Liver (tissue), 9 donors: Measurements from ENCODE around the gene DGKD. TPM values are rescaled to one million over a fixed set of nuclear protein-coding genes. Genes with fewer than 3 reads are reported as not detected.

Experiments used
- DNase-seq: peaks from one replicate; pipeline ENCODE4 v3.0.0-alpha.2; 2017; ENCODE audit warnings: low spot score
- H3K27ac ChIP-seq, 2 donors: one replicate each; pipeline ENCODE4 v1.7.0; 2013; ENCODE audit warnings: inconsistent platforms in 2 of 2, low read length in 2 of 2, control low read depth in 1 of 2, low read depth in 1 of 2, mild to moderate bottlenecking in 1 of 2
- H3K27me3 ChIP-seq, 4 donors: one replicate each; pipeline versions ENCODE4 v1.6.1 to v1.7.0; 2013; ENCODE audit warnings: low read length in 3 of 4, inconsistent platforms in 1 of 4, mild to moderate bottlenecking in 1 of 4, moderate library complexity in 1 of 4; ENCODE audit not compliant: control insufficient read depth in 4 of 4, insufficient read depth in 4 of 4
- H3K36me3 ChIP-seq, 4 donors: one replicate each; pipeline versions ENCODE4 v1.6.1 to v1.7.0; 2013; ENCODE audit warnings: low read length in 3 of 4, mild to moderate bottlenecking in 3 of 4, low read depth in 1 of 4, moderate library complexity in 1 of 4; ENCODE audit not compliant: control insufficient read depth in 4 of 4, insufficient read depth in 3 of 4
- H3K4me1 ChIP-seq, 4 donors: one replicate each; pipeline versions ENCODE4 v1.6.1 to v1.7.0; 2013; ENCODE audit warnings: low read length in 3 of 4, mild to moderate bottlenecking in 3 of 4, moderate library complexity in 1 of 4; ENCODE audit not compliant: control insufficient read depth in 4 of 4, insufficient read depth in 4 of 4
- H3K4me3 ChIP-seq, 3 donors: one replicate each; pipeline versions ENCODE4 v1.6.1 to v1.7.0; 2013; ENCODE audit warnings: low read length in 3 of 3, control low read depth in 1 of 3, low read depth in 1 of 3, mild to moderate bottlenecking in 1 of 3
- H3K9ac ChIP-seq, 2 donors: one replicate each; pipeline ENCODE4 v1.7.0; 2013; ENCODE audit warnings: low read length in 2 of 2, mild to moderate bottlenecking in 2 of 2, moderate library complexity in 2 of 2, control low read depth in 1 of 2, low read depth in 1 of 2
- H3K9me3 ChIP-seq, 4 donors: one replicate each; pipeline versions ENCODE4 v1.6.1 to v1.7.0; 2013; ENCODE audit warnings: low read length in 3 of 4; ENCODE audit not compliant: control insufficient read depth in 4 of 4
- EGR1 ChIP-seq, 2 donors: IDR thresholded peaks; 2 replicates each; pipeline ENCODE4 v1.6.1; 2016 to 2018; ENCODE audit warnings: antibody characterized with exemption in 2 of 2, low read depth in 2 of 2
- FOXA1 ChIP-seq: IDR thresholded peaks from 2 replicates; pipeline ENCODE4 v1.6.1; 2016; ENCODE audit warnings: antibody characterized with exemption
- FOXA2 ChIP-seq: IDR thresholded peaks from 2 replicates; pipeline ENCODE4 v1.6.1; 2016; ENCODE audit warnings: antibody characterized with exemption
- GABPA ChIP-seq, 2 donors: IDR thresholded peaks in 1 of 2; conservative IDR thresholded peaks in 1 of 2; 2 replicates each; pipeline ENCODE4 v1.6.1; 2016; ENCODE audit warnings: antibody characterized with exemption in 2 of 2, mild to moderate bottlenecking in 1 of 2, moderate library complexity in 1 of 2
- HNF4A ChIP-seq, 2 donors: conservative IDR thresholded peaks; 2 replicates each; pipeline ENCODE4 v1.6.1; 2016; ENCODE audit warnings: antibody characterized with exemption in 2 of 2, mild to moderate bottlenecking in 2 of 2
- HNF4G ChIP-seq: IDR thresholded peaks from 2 replicates; pipeline ENCODE4 v1.6.1; 2016; ENCODE audit warnings: antibody characterized with exemption
- JUND ChIP-seq, 2 donors: IDR thresholded peaks; 2 replicates each; pipeline ENCODE4 v1.6.1; 2016; ENCODE audit warnings: antibody characterized with exemption in 2 of 2
- NR2F2 ChIP-seq: IDR thresholded peaks from 2 replicates; pipeline ENCODE4 v1.6.1; 2016; ENCODE audit warnings: antibody characterized with exemption
- RAD21 ChIP-seq, 2 donors: IDR thresholded peaks; 2 replicates each; pipeline ENCODE4 v1.6.1; 2016; ENCODE audit warnings: antibody characterized with exemption in 2 of 2, mild to moderate bottlenecking in 2 of 2
- RXRA ChIP-seq, 2 donors: IDR thresholded peaks; 2 replicates each; pipeline ENCODE4 v1.6.1; 2017 to 2018; ENCODE audit warnings: antibody characterized with exemption in 2 of 2, mild to moderate bottlenecking in 1 of 2
- SP1 ChIP-seq: IDR thresholded peaks from 2 replicates; pipeline ENCODE4 v1.6.1; 2018; ENCODE audit warnings: antibody characterized with exemption, mild to moderate bottlenecking
- TAF1 ChIP-seq: conservative IDR thresholded peaks from 2 replicates; pipeline ENCODE4 v1.6.1; 2016; ENCODE audit warnings: antibody characterized with exemption, mild to moderate bottlenecking
- YY1 ChIP-seq: IDR thresholded peaks from 2 replicates; pipeline ENCODE4 v1.6.1; 2016; ENCODE audit warnings: antibody characterized with exemption, mild to moderate bottlenecking
- WGBS: extraction: QIAGEN DNeasy Blood & Tissue Kit; methylation state at CpG from one replicate; pipeline ENCODE4 v1.1.7; 2013; 5-methylcytosine and 5-hydroxymethylcytosine counted together
- polyA plus RNA-seq, 2 donors: library from polyadenylated mRNA; stranded (reverse) in 1 of 2; unstranded in 1 of 2; fragments of 200-250 nt in 1 of 2; fragments of >200 nt in 1 of 2; fragmentation: Nextera tagmentation in 1 of 2; extraction: Ambion mirVana in 1 of 2; gene quantifications; one replicate each; pipeline versions ENCODE4 v1.2.1 to v1.2.3, GENCODE V29; 2013 to 2015
- total RNA-seq, 2 donors: library from RNA; depleted of rRNA; stranded (reverse); fragments of >200 nt; gene quantifications; one replicate each; pipeline ENCODE4 v1.2.3, GENCODE V29; 2014
- TF ChIP-seq, protein P1 (sequence below): IDR thresholded peaks from 2 replicates; pipeline ENCODE4 v1.6.1; 2016; ENCODE audit warnings: antibody characterized with exemption
- TF ChIP-seq, protein P2 (sequence below): fragments of 150-350 bp; IDR thresholded peaks from 2 replicates; pipeline ENCODE4 v1.5.1; 2017; ENCODE audit warnings: improper control_type of control experiment, low read depth, low read length; ENCODE audit not compliant: missing input control
- TF ChIP-seq, protein P3 (sequence below): IDR thresholded peaks from 2 replicates; pipeline ENCODE4 v1.6.1; 2016; ENCODE audit warnings: antibody characterized with exemption, mild to moderate bottlenecking
- TF ChIP-seq, protein P4 (sequence below): IDR thresholded peaks from 2 replicates; pipeline ENCODE4 v1.6.1; 2016; ENCODE audit warnings: antibody characterized with exemption
- TF ChIP-seq, protein P5 (sequence below): IDR thresholded peaks from 2 replicates; pipeline ENCODE4 v1.6.1; 2016; ENCODE audit warnings: antibody characterized with exemption
- donor health status: healthy.
- donor health status: healthy.
- donor health status: healthy.
- donor health status: healthy.
- donor health status: healthy.

Gene DGKD
- total and polyA plus RNA-seq, 4 donors, result 4.8 to 16.4 (median 8.2) TPM

DNA sequence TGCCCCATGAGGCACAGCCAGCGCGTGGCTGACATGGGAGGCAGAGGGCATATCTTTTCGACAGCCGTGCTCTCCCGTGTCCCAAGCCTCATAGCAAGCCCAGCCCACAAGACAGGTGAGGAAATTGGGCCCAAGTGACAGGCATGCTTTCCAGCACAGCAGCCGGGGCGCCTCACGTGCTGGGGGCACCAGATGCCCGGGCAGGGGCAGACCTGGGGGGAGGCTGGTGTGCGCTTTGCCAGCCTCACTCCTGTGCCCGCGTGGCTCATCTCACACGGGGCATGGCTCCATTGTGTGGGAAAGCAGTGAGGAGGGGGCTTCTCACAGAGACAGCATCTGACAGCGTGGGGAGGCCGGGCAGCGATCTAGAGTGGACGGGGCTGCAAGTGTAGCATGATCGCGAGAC lies 119.1 kb downstream of the DGKD start:
- Histone ChIP-seq H3K27me3 (no peaks in the 10 kb centered on the region), H3K36me3 (peaks cover 2 to 56% (median 15%) of the 10 kb centered on the region in 4 donors), H3K4me1 (no peaks in the 10 kb centered on the region), H3K9me3 (no peaks in the 10 kb centered on the region), H3K9ac (no peak overlapping the region), H3K27ac (no peak overlapping the region), H3K4me3 (no peak overlapping the region)
- DNase-seq, result no peak
- 96% methylated on average over 19 of the region's 19 CpGs for WGBS
- TF ChIP-seq YY1 (no peak), HNF4A (conservative IDR thresholded peaks at IDR 0.05) (no peak), FOXA1 (no peak), RAD21 (IDR thresholded peaks at IDR 0.05) (no peak), JUND (IDR thresholded peaks at IDR 0.05) (no peak), TAF1 (no peak), NR2F2 (no peak)
- TF ChIP-seq, protein P1, sequence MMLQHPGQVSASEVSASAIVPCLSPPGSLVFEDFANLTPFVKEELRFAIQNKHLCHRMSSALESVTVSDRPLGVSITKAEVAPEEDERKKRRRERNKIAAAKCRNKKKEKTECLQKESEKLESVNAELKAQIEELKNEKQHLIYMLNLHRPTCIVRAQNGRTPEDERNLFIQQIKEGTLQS, result no peak
- TF ChIP-seq, protein P2, sequence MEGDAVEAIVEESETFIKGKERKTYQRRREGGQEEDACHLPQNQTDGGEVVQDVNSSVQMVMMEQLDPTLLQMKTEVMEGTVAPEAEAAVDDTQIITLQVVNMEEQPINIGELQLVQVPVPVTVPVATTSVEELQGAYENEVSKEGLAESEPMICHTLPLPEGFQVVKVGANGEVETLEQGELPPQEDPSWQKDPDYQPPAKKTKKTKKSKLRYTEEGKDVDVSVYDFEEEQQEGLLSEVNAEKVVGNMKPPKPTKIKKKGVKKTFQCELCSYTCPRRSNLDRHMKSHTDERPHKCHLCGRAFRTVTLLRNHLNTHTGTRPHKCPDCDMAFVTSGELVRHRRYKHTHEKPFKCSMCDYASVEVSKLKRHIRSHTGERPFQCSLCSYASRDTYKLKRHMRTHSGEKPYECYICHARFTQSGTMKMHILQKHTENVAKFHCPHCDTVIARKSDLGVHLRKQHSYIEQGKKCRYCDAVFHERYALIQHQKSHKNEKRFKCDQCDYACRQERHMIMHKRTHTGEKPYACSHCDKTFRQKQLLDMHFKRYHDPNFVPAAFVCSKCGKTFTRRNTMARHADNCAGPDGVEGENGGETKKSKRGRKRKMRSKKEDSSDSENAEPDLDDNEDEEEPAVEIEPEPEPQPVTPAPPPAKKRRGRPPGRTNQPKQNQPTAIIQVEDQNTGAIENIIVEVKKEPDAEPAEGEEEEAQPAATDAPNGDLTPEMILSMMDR, result no peak

DNA sequence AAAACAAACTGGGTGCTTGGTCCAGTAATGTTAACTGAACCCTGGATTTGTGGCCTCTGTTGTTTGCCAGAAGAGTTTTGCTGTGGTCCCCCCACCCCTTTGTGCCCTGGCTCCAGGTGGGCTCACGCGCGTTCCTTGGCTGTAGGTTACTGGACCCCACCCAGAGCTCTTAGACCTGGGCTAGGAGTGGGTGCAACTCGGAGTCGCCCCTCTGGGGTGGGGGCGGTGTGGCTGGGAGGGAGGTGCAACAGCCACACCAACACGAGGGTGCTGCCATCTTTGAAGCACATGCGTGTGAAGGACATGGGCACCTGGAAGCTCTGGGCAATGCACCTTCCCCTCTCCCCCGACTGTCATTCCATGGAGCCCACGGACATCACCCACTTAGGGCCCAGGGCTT lies 119.6 kb downstream of the DGKD start:
- no peak for DNase-seq

More for the DNA sequence above, 119.6 kb downstream of the DGKD start:
- Histone ChIP-seq H3K9me3 (no peaks in the 10 kb centered on the region), H3K4me1 (no peaks in the 10 kb centered on the region), H3K27ac (no peak overlapping the region), H3K4me3 (no peak overlapping the region), H3K9ac (no peak overlapping the region), H3K27me3 (no peaks in the 10 kb centered on the region), H3K36me3 (peaks cover 0 to 56% (median 16%) of the 10 kb centered on the region in 4 donors)
- TF ChIP-seq JUND (IDR thresholded peaks at IDR 0.05), result no peak
- TF ChIP-seq, protein P3, sequence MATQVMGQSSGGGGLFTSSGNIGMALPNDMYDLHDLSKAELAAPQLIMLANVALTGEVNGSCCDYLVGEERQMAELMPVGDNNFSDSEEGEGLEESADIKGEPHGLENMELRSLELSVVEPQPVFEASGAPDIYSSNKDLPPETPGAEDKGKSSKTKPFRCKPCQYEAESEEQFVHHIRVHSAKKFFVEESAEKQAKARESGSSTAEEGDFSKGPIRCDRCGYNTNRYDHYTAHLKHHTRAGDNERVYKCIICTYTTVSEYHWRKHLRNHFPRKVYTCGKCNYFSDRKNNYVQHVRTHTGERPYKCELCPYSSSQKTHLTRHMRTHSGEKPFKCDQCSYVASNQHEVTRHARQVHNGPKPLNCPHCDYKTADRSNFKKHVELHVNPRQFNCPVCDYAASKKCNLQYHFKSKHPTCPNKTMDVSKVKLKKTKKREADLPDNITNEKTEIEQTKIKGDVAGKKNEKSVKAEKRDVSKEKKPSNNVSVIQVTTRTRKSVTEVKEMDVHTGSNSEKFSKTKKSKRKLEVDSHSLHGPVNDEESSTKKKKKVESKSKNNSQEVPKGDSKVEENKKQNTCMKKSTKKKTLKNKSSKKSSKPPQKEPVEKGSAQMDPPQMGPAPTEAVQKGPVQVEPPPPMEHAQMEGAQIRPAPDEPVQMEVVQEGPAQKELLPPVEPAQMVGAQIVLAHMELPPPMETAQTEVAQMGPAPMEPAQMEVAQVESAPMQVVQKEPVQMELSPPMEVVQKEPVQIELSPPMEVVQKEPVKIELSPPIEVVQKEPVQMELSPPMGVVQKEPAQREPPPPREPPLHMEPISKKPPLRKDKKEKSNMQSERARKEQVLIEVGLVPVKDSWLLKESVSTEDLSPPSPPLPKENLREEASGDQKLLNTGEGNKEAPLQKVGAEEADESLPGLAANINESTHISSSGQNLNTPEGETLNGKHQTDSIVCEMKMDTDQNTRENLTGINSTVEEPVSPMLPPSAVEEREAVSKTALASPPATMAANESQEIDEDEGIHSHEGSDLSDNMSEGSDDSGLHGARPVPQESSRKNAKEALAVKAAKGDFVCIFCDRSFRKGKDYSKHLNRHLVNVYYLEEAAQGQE, result no peak
- TF ChIP-seq RAD21 (IDR thresholded peaks at IDR 0.05), result no peak
- TF ChIP-seq YY1, result no peak
- no peak for TF ChIP-seq SP1
- TF ChIP-seq, protein P1, result no peak
- TF ChIP-seq, protein P4, sequence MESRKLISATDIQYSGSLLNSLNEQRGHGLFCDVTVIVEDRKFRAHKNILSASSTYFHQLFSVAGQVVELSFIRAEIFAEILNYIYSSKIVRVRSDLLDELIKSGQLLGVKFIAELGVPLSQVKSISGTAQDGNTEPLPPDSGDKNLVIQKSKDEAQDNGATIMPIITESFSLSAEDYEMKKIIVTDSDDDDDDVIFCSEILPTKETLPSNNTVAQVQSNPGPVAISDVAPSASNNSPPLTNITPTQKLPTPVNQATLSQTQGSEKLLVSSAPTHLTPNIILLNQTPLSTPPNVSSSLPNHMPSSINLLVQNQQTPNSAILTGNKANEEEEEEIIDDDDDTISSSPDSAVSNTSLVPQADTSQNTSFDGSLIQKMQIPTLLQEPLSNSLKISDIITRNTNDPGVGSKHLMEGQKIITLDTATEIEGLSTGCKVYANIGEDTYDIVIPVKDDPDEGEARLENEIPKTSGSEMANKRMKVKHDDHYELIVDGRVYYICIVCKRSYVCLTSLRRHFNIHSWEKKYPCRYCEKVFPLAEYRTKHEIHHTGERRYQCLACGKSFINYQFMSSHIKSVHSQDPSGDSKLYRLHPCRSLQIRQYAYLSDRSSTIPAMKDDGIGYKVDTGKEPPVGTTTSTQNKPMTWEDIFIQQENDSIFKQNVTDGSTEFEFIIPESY, result no peak
- TF ChIP-seq NR2F2, result no peak
- TF ChIP-seq RXRA (IDR thresholded peaks at IDR 0.05), result no peak
- no peak for TF ChIP-seq FOXA2
- no peak for TF ChIP-seq EGR1 (IDR thresholded peaks at IDR 0.05; ENCODE audit: low read depth in 2 of 2)
- TF ChIP-seq GABPA (IDR thresholded peaks at IDR 0.05 in 1 of 2, conservative IDR thresholded peaks at IDR 0.05 in 1 of 2), result no peak
- no peak for TF ChIP-seq TAF1
- TF ChIP-seq, protein P5, sequence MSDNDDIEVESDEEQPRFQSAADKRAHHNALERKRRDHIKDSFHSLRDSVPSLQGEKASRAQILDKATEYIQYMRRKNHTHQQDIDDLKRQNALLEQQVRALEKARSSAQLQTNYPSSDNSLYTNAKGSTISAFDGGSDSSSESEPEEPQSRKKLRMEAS, result no peak
- no peak for TF ChIP-seq FOXA1
- no peak for TF ChIP-seq HNF4G
- no peak for TF ChIP-seq HNF4A (conservative IDR thresholded peaks at IDR 0.05)
- TF ChIP-seq, protein P2, result no peak
- 95% methylated on average over 10 of the region's 10 CpGs for WGBS
